HG02623 (cell line): ENCODE results near the gene UMODL1.

Source experiments
- ATAC-seq: cut with Tn5 transposase; IDR thresholded peaks from one replicate; pipeline ENCODE4 v1.9.1; 2021; ENCODE audit warnings: moderate library complexity; ENCODE audit not compliant: unreplicated experiment

The UMODL1 gene

DNA sequence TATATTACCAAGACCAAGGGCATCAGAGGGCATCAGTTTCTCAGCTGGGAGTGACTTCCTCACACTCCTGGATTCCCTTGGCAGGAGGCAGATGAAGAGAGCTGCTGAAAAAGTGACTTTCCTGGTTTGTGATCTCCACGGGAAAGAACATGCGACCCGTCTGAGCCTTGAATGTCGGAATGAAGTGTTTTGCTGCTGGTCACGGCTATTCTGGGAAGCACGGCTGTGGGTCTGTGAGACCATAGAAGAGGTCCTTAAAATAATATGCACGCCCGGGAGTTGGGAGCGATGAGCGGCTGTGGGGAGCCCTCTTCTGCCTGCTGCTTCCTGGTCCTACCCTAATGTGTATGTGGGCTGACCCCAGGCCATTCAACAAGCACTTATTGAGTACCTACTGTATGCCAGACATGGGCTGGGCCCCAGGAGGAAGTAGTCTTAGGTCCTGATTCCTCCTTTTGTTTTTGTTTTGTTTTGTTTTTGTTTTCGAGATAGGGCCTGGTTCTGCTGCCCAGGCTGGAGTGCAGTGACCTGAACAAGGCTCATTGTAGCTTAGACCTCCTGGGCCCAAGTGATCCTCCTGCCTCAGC lies 13.2 kb upstream of the UMODL1 start:
- no peak for ATAC-seq

GRCh38 chr21:42058631-42059111 lies 12.4 kb upstream of the UMODL1 start:
- ATAC-seq: no peak

DNA sequence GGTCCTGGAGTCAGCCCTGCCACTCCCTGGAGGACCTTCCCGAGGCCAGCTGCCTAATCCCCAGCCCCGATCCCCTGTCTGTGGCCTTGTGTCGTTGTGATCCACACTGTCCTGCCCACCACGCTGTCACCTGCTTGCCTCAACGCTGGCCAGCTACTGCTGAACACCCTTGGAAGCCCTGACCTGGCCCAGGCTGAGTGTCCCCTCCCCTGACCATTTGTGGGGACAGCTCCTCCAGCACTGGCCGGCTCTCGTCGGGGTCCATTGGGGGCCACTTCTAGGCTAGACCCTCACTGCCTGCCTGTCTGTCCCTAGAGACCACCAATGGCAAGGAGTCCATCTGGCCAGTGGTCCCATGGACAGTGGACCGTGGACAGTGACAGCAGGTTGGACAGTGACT lies 12.0 kb upstream of the UMODL1 start:
- no peak for ATAC-seq

GRCh38 chr21:42059721-42060120 lies 11.4 kb upstream of the UMODL1 start:
- ATAC-seq: no peak

DNA sequence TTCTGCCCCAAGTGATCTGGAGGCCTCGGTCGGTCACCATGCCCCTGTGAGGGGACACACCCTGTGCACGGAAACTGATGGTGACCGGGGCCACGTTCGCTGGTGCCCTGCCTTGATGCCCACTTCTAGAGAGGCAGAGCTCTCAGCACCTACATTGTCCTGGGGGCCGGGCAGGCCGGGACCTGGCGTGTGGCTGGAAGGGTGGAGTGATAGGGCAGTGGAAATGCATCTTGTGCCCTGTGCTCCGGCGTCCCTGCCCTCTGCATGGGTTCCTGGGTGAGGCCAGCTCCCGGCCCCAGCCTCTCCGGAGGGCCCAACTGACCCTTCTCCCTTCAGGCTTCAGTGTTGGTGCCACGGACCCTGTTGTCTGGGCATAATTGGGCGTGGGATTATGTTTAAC lies 11.0 kb upstream of the UMODL1 start:
- no peak for ATAC-seq

DNA sequence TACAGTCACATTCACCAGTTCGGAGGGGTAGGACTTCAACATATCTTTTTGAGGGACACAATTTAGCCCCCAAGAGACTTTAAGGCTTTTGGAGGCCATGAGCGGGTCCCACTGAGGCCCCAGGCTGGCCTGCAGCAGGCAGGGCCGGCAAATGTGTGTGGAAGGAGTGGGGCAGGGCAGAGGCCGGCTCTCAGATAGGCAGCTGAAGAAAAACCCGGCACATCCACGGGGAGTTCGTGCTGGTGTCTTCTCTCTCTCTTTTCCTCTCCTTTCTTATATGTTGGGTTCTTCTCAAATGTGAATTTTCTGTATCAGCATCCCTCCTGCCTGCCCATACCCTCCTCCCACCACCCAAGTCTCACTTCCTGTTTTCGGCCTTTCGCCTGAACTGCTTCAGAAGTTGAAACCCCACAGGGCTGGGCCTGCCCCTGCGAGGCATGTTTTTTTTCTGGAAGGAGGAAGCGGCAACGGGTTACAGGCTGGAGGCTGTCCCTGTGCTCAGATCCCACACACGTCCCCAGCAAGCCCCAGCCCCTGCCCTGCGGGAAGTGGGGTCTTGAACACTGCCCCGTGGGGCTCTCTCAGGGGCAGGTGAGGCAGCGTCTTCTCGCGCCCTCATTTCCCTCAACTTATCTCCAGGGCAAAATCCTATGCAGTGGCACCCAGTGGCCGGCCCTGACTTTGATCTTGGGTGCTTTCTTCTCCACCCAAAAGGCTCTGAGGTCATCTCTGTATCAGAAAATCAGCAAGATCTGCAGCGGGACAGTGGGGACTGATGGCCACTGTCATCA lies 9.7 kb upstream of the UMODL1 start:
- ATAC-seq: peak; percentile 52

GRCh38 chr21:42061986-42062235 lies 9.2 kb upstream of the UMODL1 start:
- ATAC-seq: no peak

DNA sequence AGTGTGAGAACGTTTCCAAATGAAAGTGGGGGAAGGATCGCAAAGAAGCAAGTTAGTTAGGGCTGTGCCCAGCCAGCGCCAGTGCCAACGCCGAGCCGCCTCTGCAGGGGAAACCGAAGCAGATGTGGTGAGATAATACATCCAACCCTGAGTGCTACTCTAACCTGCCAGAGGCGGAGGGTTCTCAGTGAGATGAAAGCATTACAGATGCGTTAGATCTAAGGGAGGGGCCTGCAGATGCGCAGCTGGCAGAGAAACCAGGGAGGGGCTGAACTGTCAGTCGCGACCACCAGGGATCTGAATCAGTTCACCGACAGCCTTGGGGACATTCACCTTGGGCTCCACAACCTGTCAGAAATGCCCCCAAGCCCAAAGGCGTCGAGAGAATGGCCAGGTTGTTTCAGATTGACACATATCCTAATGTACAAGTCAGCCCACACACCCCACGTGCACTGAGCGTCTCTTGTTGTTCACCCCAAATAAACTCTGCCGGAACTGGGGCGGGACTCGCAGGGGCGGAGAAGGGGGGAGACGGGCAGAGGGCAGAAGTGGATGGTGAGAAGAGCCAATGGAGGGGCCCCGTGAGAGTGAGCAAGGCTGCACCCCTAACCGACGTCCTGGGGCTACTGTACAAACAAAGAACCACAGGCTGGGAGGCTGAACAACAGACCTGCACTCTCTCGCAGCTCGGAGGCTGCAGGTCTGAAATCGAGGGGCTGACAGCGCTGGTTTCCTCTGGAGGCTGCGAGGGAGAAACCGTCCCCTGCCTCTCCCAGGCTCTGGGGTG lies 8.7 kb upstream of the UMODL1 start:
- peak; percentile 39 for ATAC-seq

GRCh38 chr21:42063191-42063570 lies 7.9 kb upstream of the UMODL1 start:
- no peak for ATAC-seq

DNA sequence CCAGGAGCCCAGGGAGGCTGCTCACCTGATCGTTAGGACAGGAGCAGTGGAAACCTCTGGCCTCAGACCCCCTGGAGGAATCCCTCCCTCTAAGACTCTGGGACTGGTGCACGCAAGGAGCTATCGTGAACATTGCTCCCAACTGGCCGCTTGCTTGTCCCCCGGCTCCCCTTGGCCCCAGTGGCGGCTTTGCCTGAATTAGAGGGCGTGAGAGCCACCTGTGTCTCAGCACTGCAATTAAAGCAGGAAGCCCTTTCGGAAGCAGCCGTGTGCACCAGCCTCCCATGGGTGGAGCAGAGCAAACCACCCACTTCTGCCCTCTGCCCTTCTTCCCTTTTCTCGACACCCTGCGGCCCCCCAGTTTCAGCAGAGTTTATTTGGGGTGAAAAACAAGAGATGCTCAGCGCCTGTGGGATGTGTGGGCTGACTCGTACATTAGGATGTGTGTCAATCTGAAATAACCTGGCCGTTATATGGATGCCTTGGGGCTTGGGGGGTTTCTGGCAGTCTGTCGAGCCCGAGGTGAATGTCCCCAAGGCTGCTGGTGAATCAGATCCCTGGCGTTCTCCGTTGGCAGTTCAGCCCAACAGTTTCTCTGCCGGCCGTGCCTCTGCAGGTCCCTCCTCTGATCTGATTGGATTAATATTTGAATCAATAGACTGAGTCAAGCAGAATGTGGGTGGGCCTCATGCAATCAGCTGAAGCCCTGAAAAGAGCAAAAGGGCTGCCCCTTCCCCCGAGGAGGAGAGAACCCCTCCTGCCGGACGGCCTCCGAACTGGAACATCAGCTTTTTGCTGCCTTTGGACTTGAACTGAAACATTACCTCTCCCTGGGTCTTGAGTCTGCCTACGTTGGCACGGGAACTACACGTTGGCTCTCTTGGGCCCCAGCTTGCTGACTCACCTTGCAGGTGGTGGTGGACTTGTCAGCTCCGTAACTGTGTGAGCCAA lies 7.3 kb upstream of the UMODL1 start:
- no peak for ATAC-seq

DNA sequence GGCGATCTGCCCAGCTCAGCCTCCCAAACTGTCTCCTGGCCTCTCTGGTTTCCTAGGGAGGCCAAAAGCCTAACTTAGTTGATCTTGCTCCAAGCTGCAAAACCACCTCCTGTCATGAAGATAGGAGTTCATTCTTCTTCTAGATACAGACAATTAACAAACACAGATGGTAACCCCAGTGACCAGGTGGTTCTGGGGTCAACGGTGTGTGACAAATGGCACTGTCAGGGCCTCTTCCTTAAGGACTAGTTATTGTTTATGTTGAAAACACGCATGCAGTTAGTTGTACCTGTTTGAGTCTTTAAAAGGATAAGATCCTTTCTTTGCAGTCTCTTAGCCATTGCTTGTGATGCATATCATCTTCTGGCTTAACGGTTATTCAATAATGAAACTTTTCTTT lies 4.6 kb upstream of the UMODL1 start:
- ATAC-seq: no peak

- ATAC-seq: no peak
Observed at GRCh38 chr21:42067531-42068255, 3.4 kb upstream of the UMODL1 start.

DNA sequence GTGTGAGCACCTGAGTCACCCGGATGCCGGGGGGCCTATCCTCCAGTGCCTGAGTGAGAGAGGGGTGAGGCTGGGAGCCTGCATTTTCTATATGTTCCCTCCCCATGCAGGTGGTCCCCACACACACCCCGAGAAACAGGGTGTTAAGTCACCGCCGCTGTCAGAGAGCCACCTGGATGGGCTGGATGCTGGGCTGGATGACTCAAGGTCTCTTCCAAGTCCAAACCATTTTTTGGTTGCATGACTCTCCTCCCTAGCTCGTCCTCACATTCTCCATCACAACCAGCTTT lies 2.9 kb upstream of the UMODL1 start:
- no peak for ATAC-seq

- ATAC-seq: no peak
Observed at GRCh38 chr21:42068592-42068991, 2.5 kb upstream of the UMODL1 start.

GRCh38 chr21:42069327-42069726 lies 1.8 kb upstream of the UMODL1 start:
- no peak for ATAC-seq

DNA sequence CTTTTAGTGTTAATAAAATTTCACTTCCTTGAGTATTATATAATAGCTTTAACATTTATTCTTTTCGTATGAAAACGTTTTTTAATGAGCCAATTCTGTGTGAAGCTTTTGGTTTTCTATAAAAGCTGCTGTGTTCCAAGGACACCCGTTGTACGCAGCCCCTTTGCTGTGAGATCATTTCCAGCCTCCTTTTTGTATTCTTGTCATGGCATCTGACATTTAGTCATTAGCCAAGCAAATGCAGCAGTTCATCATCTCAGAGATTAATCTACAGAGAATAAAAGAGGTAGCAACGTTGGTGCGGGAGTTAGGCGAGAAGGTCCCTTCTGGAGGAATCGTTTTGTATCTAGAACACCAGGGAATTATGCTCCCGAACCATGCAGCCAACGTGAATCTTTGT lies 1.3 kb upstream of the UMODL1 start:
- no peak for ATAC-seq

- no peak for ATAC-seq
Observed at GRCh38 chr21:42073145-42074099, 2.3 kb downstream of the UMODL1 start.

DNA sequence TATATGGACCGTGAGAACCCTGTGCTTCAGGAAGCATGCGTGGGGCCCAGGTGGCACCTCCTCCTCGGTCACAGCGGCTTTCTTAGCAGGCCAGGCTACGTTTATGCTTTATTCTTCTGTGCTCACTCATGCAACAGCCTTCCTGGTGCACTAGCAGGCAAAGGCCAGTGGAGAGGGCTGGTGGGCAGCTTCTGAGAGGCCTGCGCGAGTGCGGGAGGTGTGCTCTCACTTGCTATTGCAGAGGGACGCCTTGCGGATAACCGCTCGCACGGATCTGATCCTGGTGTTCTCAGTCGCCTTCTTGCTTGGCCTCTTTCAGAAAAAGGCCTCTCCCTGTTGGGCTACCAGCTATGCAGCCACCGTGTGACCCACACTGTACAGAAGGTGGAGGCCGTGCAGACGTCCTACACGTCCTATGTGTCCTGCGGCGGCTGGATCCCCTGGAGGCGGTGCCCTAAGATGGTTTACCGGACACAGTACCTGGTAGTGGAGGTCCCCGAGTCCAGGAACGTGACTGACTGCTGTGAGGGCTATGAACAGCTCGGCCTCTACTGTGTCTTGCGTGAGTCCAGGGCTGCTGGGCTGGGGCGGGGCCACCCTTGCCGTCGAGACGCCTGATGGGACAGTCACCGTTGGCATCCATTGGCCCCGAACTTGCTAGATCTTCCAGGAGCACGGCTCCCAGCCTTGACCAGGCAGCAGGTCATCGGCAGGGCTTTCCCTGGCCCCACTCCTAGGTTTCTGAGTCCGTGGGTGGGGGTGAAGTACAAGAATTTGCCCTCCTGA lies 4.8 kb downstream of the UMODL1 start:
- ATAC-seq: no peak
